CD4-positive, alpha-beta T cell treated with Interleukin-12 subunit alpha and Interleukin-12 subunit beta, for 1 hour (primary cell): ENCODE measurements around the gene ZNF304.
"Not testable (repeated sequence)": the region's sequence is repeated elsewhere in the genome, so short reads cannot be mapped to it uniquely, and the experiment has no call there.

Source experiments
- DNase-seq: peaks from one replicate; pipeline ENCODE4 v3.0.0-alpha.2; 2020

The ZNF304 gene

DNA sequence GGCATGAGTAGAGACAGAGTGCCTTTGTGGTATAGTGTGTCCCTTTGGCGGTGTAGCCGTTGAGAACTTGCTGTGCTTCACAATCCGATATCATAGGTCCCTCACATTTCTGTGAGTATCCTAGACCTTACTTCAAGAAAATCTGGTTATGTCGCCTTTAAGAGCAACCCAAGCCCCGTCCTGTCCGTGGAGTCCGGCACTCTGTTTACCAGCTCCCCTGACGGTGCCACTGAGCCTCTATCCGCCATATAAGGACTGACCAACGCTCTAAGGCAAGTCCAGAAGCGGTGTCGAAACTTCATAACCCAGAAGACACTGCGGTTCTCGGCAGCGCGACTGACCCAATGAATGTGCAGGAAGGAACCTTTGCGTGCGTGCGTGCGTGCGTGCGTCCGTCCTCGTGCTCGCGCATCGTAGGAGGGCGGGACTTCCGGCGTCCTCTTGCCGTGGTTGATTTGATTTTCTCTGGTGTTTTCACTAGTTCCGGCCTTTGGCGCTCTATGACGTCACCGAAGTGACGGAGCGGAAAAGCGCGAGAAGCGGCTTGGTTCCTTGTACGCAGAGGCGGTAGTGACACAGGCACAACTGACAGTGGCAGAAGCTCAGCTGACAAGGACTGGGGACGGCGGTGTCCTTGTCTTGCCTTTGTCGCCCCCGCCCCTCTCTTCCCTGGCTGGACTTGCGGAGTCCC, 12.1 kb downstream of the ZNF304 start, which contains the start of the genes TRAPPC2B and ZNF547:
TSS of gene TRAPPC2B (plus strand) at position 555 of the 691 bp plus-strand sequence. CDS start 1,283 bp downstream, outside the sequence.
TSS of gene ZNF547 (plus strand) at position 555 of the 691 bp plus-strand sequence. CDS start 5,005 bp downstream, outside the sequence.
- DNase-seq = peak; percentile 99

DNA sequence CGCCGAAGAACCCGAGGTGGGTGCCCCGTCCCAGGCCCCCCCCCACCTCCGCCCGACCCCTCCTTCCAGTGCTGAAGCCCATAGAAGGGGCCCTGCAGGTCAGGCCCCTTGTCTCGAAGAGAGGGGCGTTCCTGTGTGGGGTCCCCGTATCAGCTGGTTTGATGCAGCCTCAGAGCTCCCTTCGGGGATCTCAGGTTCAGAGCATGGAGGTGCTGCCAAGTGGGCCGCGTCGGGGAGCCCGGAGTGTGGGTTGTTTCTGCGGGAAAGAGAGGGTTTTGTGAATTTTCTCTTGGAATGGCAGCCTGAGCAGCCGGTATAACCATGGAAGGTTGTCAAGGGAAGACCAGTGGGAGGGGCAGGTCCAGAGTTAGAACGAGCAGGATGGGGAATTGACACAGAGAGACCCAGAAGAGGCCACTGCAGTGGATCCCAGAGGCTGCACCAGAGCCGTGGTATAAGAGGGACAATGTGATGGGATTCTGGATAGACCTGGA, 12.7 kb downstream of the ZNF304 start:
- no peak for DNase-seq

DNA sequence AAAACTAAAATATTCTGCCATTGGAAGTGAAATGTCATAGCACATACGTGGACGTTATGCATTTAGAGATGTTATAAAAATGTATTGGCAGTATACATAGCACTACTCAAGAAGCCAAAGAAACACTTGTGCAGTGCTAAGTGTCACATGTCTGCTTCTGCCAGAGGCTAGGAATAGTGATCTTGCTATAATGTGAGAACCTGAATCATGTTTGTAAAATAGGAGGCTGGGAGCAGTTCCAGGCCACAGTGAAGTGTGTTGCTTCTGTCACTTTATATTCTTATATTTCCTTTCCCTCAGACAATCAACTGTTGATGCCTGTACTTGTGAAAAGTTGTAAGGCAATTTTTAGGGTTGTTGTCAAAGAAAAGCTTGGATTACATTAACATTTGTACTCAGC, 15.7 kb downstream of the ZNF304 start:
- no peak for DNase-seq

DNA sequence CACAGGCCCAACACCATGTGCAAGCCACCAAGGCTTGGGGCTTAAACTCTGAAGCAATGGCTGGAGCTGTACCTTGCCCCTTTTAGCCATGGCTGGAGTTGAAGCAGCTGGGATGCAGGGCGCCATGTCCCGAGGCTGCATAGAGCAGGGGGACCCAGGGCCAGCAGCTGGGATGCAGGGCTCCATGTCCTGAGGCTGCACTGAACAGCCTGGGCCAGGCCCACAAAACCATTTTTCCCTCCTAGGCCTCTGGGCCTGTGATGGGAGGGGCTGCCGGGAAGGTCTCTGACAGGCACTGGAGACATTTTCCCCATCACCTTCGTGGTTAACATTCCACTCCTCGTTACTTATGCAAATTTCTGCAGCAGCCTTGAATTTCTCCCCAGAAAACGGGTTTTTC, 23.1 kb downstream of the ZNF304 start:
- DNase-seq = no peak

DNA sequence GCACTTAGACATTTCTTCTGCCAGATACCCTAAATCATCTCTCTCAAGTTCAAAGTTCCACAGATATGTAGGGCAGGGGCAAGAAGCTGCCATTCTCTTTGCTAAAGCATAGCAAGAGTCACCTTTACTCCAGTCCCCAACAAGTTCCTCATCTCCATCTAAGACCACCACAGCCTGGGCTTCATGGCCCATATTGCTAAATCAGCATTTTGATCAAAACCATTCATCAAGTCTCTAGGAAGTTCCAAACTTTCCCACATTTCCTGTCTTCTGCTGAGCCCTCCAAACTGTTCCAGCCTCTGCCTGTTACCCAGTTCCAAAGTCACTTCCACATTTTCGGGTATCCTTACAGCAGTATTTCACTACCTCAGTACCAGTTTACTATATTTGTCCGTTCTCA, 23.6 kb downstream of the ZNF304 start:
- not testable (repeated sequence) for DNase-seq

DNA sequence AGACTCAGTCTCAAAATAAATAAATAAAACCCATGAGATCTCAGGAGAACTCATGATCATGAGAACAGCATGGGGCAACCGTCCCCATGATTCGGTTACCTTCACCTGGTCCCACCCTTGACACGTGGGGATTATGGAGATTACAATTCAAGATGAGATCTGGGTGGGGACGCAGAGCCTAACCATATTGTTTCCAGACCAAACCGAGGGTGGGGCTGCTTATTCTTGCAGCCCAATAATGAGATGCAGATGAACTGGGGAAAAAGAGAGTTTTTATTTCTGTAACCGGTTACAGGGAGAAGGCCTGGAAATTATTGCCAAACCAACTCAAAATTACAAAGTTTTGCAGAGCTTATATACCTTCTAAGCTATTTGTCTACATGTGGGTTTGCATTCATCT, 25.1 kb downstream of the ZNF304 start:
- no peak for DNase-seq

DNA sequence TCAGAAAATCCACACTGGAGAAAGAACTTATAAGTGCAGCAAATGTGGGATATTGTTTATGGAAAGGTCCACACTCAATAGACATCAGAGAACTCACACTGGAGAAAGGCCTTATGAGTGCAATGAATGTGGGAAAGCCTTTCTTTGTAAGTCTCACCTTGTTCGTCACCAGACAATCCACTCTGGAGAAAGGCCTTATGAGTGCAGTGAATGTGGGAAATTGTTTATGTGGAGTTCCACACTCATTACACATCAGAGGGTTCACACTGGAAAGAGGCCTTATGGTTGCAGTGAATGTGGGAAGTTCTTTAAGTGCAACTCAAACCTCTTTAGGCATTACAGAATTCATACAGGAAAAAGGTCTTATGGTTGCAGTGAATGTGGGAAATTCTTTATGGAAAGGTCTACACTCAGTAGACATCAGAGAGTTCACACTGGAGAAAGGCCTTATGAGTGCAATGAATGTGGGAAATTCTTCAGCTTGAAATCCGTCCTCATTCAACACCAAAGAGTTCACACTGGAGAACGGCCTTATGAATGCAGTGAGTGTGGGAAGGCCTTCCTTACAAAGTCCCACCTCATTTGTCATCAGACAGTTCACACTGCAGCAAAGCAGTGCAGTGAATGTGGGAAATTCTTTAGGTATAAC, 26.6 kb downstream of the ZNF304 start:
- DNase-seq = no peak

DNA sequence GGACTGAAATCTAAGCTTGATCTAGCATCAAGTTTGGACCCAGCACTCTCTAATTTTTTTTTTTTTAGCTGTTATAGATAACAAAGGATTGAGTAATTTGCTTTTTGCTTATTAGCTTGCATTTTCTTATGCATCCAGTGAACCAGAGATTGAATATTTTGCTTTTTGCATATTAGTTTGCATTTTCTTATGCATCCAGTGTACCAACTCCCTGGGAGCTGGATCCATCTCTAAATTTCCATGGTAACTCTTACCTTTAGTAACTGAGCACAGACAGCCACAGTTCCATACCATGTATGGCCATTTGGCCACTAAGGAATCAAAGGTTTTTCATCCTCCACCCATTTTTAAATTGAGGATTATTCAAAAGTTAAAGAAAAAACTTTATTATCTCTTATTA, 29.9 kb downstream of the ZNF304 start:
- DNase-seq = no peak

DNA sequence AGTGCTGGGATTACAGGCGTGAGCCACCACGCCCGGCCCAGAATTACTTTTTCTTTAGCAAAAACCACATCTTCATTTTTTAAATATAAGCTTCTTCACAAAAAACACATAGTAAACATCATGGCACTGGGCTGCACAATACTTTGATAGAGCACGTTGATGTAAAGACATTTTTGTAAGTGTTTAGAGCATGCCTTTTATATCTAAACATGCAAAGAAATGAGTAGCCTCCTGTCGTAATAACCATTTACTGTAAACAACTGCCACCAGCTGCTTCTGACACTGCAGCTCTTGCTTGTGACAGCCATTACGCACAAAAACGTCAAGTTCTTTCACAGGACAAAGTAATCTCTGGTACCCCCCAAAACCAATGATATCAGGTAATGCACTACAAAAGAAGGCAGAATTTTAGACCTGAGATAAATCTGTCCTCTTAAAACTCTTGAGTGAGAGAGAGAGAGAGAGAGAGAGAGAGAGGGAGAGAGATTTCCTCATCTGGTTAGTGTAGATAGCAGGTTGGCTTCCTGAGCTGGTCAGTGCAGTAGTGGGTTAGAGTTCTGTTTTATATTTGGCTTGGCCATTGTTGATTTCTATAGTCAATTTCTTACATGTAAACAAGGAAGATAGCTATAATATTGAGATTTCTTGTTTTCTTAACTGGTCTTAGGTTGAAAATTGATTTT, 31.9 kb downstream of the ZNF304 start:
- DNase-seq = no peak

DNA sequence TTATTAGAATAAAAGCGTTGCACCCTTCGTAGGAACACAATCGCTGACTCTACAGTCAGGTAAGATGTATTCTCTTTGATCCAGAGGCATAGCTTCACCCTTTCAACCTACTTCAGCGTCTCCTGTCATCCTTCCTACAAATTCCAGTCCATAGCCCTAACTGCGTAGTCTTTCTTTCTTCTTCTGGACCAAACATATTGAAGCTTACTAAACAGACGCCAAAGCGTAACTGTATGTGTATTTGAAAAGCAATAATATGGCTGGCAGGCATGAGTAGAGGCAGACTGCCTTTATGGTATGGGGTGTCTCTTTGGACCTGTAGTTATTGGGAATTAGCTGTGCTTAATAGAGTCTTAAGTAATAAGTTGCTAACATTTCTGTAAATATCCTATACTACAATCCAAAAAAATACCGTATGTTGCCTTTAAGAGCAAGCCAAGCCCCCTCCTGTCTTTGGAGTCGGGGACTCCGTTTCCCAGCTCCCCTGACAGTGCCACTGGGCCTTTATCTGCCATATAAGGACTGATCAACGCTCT, 38.2 kb downstream of the ZNF304 start:
- no peak for DNase-seq

DNA sequence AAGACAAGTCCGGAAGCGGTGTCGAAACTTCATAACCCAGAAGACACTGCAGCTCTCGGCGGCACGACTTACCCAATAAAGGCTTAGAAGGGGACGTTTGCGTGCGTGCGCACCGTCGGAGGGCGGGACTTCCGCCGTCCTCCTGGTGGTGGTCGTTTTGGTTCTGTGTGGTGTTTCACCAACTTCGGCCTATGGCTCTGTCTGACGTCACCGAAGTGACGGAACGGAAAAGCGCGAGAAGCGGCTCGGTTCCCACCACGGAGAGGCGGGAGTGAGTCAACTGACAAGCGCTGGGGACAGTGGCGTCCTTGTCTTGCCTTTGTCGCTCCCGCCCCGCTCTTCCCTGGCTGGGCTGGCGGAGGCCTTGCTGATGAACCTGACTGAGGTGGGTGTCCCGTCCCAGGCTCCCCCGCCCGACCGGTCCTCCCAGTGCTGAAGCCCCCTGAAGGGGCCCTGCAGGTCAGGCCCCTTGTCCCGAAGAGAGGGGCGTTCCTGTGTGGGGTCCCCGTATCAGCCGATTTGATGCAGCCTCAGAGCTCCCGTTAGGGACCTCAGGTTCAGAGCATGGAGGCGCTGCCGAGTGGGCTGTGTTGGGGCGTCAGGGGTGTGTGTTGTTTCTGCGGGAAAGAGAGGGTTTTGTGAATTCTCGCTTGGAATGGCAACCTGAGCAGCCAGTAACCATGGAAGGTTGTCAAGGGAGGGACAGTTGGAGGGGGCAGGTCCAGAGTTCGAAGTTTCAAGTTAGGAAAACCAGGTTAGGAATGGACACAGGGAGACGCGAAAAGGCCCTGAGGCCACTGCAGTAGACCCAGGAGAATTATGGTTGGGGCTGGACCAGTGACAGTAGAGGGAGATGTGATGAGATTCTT, 38.9 kb downstream of the ZNF304 start, which contains the start of gene ZNF548:
TSS of gene ZNF548 (plus strand) at position 125 of the 869 bp plus-strand sequence. CDS start at position 371, 246 bp downstream.
- peak; percentile 98 for DNase-seq

DNA sequence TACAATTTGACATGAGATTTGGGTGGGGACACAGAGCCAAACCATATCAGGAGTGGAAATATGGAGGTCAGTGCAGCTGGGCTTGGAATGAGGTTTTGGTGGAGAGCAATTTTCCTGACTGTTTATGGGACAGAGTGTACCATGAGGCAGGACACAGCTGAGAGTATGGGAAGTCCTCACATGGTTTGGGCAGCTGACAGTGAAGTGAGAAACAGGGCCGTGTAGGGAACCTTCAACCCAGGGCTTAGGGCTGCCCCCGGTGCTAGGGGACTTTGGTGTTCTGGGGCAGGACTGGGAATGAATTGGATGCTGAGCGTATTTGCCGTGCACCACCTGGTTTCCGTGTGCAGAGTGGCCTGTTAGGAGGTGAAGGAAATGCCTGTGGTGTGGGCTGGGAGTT, 44.6 kb downstream of the ZNF304 start:
- no peak for DNase-seq

DNA sequence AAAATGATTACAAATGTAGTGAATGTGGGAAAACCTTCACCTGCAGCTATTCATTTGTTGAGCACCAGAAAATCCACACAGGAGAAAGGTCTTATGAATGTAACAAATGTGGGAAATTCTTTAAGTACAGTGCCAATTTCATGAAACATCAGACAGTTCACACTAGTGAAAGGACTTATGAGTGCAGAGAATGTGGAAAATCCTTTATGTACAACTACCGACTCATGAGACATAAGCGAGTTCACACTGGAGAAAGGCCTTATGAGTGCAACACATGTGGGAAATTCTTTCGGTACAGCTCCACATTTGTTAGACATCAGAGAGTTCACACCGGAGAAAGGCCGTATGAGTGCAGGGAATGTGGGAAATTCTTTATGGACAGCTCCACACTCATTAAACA, 47.8 kb downstream of the ZNF304 start:
- DNase-seq = no peak

DNA sequence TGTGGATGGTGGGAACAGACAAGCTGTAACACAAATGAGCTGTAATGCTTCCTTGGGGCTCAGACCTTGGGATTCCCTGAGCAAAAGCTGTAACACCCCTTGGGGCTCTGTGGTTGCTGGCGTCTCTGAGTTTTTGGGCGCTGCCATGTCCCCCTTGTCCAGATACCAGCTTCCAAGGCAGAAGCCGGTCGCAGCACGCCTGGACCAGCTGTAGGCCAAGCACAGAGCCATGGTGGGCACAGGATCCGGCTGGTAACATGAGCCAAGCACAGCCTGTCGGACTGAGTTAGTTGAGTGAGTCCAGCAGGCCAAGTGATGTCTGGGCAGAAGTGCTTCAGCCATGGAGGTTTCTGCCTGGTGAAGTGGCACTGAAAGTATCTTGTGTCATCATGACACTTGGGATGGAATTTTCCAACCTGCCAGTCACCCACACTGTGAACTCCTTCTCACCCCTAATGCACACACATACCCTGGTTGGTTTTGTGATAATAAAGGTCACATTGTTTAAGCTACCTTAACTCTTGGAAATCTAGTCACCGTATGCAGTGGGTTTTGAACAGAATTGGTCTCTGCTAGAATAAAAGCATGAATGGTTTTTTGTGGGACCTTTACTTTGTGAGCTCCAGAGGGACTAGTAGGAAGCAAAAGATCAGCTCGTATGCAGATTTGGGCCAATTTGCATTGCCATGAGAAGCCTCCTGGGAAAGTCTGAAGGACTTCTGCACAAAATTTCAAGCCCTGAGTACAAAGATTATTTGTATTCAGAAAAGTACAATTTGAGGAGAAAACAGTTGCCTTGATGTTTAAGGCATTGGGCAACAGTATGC, 52.9 kb downstream of the ZNF304 start:
- DNase-seq = no peak

DNA sequence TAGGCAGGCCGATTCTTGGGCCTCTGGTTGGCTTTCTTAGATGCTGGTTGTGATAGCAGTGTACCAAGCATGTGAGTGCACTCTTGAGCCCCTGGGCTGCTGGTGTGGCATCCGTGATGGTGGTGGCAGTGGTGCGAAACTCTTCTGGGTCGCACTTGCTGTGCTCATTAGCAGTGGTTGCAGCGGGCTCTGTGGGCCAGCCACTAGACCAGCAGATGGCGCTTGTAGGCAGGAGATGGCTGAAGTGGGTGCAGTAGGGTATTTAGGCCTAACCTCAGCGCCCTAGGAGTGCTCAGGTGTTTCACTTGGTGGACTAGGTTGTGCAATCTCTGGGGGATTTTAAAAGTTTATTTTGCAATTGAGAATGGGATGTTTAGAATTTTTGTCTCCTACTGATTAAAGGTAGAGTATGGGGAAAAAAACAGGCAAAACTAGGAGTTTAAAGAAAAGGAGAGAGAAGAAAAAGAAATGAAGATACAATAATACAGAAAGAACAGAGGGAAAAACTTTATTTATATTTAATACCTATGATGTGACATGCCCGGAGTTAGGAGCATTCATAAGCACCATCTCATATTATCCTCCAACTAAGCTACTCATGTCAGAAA, 55.5 kb downstream of the ZNF304 start:
- DNase-seq = peak; percentile 80
